Daoy (cell line): ENCODE results near the gene CYGB. TPM values are rescaled to one million over a fixed set of nuclear protein-coding genes. Genes with fewer than 3 reads are reported as not detected.
"Not testable (repeated sequence)": the region's sequence is repeated elsewhere in the genome, so short reads cannot be mapped to it uniquely, and the experiment has no call there.

Experiments used
- DNase-seq: peaks from one replicate; pipeline ENCODE4 v3.0.0-alpha.2; 2015; ENCODE audit warnings: low read depth
- total RNA-seq: library from RNA; depleted of rRNA; stranded (reverse); fragments of >200 nt; shearing (Covaris generic); gene quantifications from 2 replicates; pipeline ENCODE4 v1.2.3, GENCODE V29; 2014

Gene CYGB
- total RNA-seq, 1 experiment from 2014 or later = 8.3 TPM

DNA sequence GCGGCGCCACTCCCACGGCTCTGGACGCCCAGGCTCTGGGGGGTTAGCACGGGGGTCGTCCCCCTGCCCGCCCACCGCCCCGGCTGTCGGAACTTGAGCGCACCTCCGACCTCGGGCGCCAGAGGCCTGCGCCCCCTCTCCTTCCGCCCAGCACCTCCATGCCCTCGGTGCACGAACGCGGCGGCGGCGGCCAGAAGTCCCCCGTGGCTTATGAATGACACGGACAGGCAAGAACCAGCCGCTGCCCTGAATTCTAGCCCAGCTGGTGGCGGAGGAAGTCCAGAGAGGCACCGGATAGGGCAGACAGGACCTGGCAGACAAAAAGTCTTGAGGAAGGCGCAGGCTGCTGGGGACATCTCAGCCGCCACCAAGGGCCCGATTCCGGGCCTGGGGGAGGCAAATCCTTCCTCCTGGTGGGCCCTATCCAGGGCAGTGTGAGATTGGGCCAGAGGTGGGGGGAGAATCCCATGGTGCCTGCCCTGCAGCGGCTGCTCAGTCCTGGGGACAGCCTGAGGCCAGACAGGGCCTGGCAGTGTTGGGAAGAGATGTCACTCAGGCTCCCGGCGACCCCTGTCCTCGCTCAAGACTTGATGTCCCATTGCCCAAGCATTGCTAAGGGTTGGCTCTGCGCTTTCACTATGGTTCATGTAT is 897 bp upstream of the CYGB start:
- DNase-seq = no peak

DNA sequence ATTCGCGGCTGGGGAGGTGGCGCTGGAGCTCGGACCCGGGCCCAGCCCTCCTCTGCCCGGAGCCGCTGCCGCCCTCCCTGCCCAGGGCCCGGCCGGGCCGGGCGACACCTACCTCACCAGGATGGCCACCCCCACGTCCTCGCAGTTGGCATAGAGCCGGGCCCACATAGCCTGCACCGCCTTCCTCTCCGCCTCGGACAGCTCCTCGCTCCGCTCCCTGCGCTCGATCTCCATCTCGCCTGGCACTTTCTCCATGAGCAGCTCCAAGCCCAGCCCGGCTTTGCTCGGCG is 276 bp downstream of the CYGB start:
- DNase-seq = peak; percentile 54

DNA sequence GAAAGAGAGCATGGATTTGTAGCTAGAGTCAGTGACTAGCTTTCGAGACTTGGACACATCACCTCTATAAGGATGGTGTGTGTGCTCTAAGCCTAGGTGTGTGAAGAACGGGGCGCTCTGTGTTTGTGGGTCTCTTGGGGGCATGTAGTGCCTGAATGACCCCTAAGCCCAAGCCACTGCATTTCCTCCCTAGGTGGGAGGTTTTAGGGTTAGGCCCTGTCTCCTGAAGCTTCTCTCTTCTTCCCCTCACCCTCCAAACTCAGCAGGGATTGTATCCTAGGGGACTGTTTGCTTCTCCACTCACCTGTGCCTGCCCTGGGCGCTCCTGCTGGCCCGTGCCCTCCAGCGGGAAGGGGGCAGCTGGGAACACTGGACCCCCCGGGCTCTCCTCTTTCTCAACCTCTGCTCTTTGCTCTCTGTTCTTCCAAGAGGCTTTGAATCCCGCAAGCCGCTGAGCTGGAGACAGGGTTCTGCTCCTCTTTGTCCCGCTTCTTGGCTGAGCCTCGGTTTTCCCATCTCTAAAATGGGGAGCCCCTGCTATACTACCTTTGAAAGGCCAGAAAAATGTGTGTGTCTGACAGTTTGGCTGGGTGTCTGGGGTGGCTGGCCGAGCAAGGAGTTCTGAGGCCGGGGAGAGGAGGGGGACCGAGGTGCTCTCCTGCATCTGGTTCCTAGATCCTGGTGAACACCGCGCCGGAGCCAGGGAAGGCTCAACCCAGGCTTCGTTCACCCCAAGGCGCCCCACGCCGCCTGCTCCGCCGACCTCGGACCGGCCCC is 810 bp downstream of the CYGB start:
- DNase-seq = no peak

DNA sequence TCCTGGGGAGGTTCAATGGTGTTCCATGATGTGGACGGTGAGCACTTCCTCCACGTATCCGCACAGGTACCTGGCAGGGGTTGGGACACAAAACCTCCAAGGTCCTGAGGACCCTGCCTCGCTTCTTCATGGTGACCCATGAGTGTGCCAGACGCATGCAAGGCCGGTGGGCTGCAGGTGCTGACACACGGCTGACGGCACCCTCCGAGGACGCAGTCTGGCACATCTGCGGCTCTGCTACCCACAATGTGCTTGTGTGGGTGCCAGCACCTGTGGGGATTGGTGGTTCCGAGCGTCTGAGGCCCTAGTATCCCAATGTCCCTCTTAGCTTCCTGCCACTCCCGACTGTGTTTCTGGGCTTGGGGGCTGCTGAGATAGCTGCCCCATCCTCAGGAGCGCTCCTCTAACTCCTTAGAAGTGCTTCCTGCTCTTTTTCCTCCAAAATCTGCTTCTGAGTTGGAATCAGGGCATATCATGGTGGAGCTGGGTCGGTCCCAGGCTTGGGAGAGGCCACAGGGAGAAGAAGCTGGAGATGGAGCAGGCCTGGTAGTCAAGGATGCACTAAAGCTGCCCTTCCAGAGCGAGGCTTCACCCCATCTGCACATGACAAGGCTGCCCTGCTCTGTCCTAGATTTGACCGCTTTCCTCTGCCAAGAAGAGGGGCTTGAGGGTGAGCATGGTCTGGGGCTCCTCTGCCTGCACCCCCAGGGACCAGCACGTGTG is 1.6 kb downstream of the CYGB start:
- DNase-seq = no peak

- DNase-seq = no peak
Measured at GRCh38 chr17:76534831-76535732, 2.4 kb downstream of the CYGB start.

- DNase-seq = not testable (repeated sequence)
Measured at GRCh38 chr17:76533640-76534359, 3.7 kb downstream of the CYGB start.

GRCh38 chr17:76532072-76532651 is 5.3 kb downstream of the CYGB start:
- DNase-seq = no peak

GRCh38 chr17:76531486-76532038 is 5.9 kb downstream of the CYGB start:
- DNase-seq = no peak

DNA sequence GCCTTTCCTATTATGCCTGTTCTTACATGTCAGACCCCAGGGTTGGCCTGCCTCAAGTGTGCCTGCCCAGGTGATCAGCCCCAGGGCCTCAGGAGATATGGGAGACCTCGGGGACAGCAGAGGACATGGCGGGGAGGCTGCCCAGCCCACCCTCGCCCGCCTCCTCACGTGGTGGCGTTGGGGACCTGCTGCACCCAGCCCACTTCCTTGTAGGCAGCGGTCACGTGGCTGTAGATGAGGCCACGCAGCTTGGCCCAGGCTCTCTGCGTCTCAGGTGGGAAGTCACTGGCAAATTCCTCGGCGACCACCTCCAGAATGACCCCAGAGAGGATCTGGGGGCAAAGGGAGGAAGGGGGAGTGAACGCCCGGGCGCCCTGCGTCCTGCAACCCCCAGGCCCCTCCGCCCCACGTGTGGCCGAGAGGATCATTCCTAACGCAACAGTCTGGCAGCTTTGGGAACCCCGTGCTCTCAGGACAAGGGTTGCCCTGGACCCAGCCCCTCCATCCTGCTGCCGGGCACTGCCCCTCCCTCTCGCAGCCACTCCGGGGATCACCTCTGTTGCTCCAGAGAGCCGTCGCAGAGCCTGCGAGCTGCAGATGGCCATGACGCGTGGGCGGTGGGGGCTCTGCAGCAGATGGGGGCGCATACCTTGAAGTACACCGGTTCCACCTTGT is 6.6 kb downstream of the CYGB start:
- no peak for DNase-seq

- DNase-seq = peak; percentile 36
Measured at GRCh38 chr17:76530095-76530723, 7.3 kb downstream of the CYGB start.

- peak; percentile 78 for DNase-seq
Measured at GRCh38 chr17:76529224-76530094, 8.1 kb downstream of the CYGB start.

- peak; percentile 31 for DNase-seq
Measured at GRCh38 chr17:76528528-76529223, 8.8 kb downstream of the CYGB start.

DNA sequence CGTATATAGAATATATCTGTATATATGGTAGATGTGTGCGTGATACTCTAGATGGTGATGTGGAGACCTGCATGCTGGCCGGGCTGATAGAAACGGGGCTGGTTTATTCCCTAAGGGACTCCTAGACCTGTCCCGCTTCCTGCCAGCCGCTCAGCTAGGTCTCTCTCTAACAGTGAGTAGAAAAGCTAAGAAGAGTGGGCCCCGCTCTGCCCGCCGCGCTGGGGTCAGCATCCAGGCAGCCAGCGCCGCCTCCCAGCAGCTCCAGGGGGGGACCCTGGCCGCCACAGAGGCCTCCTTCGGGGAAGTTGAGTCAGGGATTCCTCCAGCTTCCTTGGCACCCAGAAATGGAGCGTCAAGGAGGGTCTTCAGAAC is 9.4 kb downstream of the CYGB start:
- peak; percentile 41 for DNase-seq

DNA sequence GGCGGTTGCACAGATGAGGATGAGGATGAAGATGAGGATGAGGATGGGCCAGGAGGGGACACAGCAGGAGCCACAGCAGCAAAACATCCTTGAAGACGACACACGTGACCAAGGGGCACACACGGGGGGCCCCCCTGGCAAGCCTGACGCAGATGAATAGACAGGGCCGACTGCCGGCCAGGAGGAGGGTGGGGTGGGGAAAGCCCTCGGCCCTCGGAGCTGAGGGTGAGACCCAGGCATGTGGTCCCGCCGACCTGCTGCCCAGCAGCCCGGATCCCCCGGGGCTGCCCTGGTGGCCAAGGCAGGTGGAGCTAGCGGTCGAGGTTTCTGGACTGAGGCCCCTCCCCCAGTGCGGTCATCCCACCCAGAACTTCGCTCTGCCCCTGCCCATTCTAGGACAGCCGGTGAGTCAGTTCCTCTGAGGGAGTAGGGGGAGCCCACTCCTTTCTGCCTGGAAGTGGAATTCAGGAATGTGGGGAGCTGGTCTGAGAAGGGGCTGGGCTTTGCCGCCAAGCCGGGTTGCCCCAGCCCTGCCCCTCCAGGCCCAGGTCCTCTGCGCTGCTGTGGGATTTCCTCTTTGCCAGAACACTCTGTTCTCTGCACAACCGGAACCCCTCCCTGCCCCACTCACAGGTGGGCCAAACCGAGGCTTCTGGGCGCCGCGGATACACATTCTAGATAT is 9.9 kb downstream of the CYGB start:
- DNase-seq = peak; percentile 93

DNA sequence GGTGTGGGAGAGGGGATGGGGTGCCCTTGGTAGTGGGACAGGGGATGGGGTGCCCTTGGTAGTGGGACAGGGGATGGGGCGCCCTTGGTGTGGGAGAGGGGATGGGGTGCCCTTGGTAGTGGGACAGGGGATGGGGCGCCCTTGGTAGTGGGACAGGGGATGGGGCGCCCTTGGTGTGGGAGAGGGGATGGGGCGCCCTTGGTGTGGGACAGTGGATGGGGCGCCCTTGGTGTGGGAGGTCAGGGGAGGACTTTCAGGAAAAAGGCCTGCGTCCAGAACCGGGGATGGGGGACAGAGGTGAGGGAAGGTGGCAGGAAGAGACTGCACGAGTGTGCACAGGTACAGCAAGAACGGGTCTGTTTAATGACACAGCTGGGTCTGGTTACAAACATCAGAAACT is 10.5 kb downstream of the CYGB start:
- DNase-seq = not testable (repeated sequence)

GRCh38 chr17:76525513-76525833 is 12.0 kb downstream of the CYGB start:
- not testable (repeated sequence) for DNase-seq
